ENCODE results near the gene KRTAP12-2. TPM values are rescaled to one million over a fixed set of nuclear protein-coding genes. Genes with fewer than 3 reads are reported as not detected.

The KRTAP12-2 gene
- total RNA-seq, 4 donors from 2014 or later: 17.5 TPM; not detected in 3

GRCh38 chr21:44656868-44657267, 9.9 kb downstream of the KRTAP12-2 start:
- H3K4me3 ChIP-seq (ENCODE audit: low read depth, poor library complexity, severe bottlenecking): no peak overlapping the region
- WGBS, 2 donors: 26 to 59% methylated on average over 1 of the region's 1 CpG
- TF ChIP-seq POLR2A (IDR thresholded peaks at IDR 0.05) (no peak), CTCF (IDR thresholded peaks at IDR 0.05) (no peak)
- intact Hi-C loops (cut with DNase I; ENCODE audit: low total_unique reads): no loop called here
- DNase-seq (ENCODE audit: low spot score in 2 of 2): peak in 1 of 2 donors; percentile 59

DNA sequence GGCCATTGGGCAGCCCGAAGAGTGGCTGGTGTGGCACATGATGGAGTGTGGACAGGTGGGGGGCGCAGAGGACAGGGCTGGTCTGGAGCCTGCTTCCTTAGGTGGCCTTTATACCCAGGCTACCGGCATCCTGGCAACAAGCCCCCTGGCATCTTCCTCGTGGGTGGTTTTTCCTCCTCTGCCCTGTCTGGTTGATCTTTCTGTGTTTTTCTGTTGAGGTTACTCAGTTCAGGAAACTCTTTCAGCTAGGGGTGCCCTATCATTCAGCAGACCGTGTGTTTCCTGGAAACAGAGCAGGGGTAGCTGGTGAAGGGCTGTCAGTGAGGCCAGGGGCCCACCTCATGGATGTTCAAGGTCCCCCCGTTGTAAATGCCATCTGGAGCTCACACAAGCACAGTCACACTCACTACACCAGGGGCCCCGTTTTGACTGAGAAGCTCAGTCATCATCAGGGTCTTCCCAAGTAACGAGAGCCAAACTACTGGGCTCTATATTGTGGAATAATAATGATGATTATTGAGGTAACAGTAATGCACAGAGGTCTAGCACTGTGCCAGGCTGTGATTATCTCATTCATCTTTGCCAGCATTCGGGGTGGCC, 12.1 kb downstream of the KRTAP12-2 start, which contains the start of gene KRTAP12-4:
Gene KRTAP12-4 (minus strand): TSS at position 84 of the 600 bp plus-strand sequence. CDS start 45 bp downstream, at position 39.
- DNase-seq (ENCODE audit: low spot score in 2 of 2): peak in 1 of 2 donors; percentile 14
- 78% methylated on average over 8 of the region's 9 CpGs for WGBS, 2 donors
- intact Hi-C loops (cut with DNase I; ENCODE audit: low total_unique reads): no loop called here
- H3K4me3 ChIP-seq (ENCODE audit: low read depth, poor library complexity, severe bottlenecking): no peak within 1 kb of the TSS
- TF ChIP-seq POLR2A (IDR thresholded peaks at IDR 0.05): no peak
- no peak for TF ChIP-seq CTCF (IDR thresholded peaks at IDR 0.05)

DNA sequence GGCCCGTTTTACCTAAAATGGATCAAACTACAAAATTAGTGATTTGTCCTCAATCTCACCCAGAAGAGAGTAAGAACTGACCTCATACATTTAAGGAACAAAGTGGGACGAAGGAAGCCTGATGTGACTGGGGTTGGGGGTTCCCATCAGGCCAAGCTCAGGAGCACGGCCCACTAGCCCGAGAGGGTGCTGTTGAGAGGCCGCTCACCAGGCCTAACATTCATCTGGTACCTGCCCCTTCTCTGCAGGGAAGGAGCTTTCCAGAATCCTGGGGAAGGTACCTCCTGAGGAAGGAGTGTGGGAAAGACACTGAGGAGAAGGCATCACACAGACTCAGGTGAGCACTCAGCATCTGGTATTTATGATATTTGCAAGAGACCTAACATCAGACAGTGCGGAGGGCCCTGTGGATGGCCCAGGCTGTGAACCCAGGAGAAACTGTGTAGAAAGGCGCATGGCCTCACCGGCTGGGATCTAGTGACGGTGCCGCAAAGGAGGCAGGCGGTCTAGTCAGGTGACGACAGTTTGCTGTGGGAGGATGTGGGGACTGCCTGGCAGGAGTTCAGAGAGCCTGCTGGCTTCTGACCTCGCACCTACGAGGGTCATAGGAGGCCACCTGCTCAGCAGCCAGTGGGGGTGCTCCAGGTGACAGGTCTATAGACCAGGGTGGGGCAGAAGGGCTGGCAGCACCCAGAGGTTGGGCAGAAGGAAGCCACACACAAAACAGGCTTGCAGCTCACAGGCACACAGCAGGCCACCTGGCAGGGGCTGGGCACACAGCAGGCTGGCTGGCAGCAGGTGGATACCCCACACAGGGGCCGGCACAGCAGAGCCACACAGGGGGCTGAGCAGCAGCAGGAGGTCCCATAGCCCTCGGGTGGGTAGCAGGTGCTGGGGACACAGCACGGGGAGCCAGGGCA, 12.8 kb downstream of the KRTAP12-2 start:
- intact Hi-C loops (cut with DNase I; ENCODE audit: low total_unique reads): no loop called here
- WGBS, 2 donors: 84 to 85% methylated on average over 17 of the region's 17 CpGs
- no peak overlapping the region for H3K4me3 ChIP-seq (ENCODE audit: low read depth, poor library complexity, severe bottlenecking)
- TF ChIP-seq CTCF (IDR thresholded peaks at IDR 0.05) (no peak), POLR2A (IDR thresholded peaks at IDR 0.05) (no peak)
- peak in 1 of 2 donors; percentile 70 for DNase-seq (ENCODE audit: low spot score in 2 of 2)

DNA sequence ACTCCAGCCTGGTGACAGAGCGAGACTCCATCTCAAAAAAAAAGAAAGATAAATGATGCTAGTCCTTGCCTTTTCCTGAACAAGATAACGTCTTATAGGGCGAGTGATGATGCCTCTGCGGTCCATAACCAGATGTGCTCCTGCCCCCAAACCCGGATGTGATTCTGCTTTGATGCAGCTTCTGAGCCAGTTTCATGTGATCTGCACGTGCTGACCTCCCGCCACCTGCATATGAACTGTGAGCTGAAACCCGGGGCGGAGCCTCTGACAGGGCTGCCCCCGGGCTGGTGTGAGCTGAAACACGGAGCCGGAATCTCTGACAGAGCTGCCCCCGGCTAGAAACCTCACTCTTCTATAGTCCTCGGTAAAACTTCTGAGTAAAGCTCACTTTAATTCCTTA, 13.6 kb downstream of the KRTAP12-2 start:
- no peak for TF ChIP-seq CTCF (IDR thresholded peaks at IDR 0.05)
- TF ChIP-seq POLR2A (IDR thresholded peaks at IDR 0.05): no peak
- no peak overlapping the region for H3K4me3 ChIP-seq (ENCODE audit: low read depth, poor library complexity, severe bottlenecking)
- peak in 1 of 2 donors; percentile 78 for DNase-seq (ENCODE audit: low spot score in 2 of 2)
- WGBS, 2 donors: 62 to 64% methylated on average over 14 of the region's 14 CpGs
- intact Hi-C loops (cut with DNase I; ENCODE audit: low total_unique reads): no loop called here

- intact Hi-C loops (cut with DNase I; ENCODE audit: low total_unique reads): no loop called here
- TF ChIP-seq POLR2A (IDR thresholded peaks at IDR 0.05): no peak
- no peak for TF ChIP-seq CTCF (IDR thresholded peaks at IDR 0.05)
- DNase-seq (ENCODE audit: low spot score in 2 of 2): peak; percentile 4 to 68
- no peak overlapping the region for H3K4me3 ChIP-seq (ENCODE audit: low read depth, poor library complexity, severe bottlenecking)
- 90 to 94% methylated on average over 12 of the region's 12 CpGs for WGBS, 2 donors
Measured at GRCh38 chr21:44650973-44651675, 15.6 kb downstream of the KRTAP12-2 start.

Measured in lower leg skin (tissue), 4 donors.